ENCODE measurements around the gene PACSIN3.

The PACSIN3 gene

GRCh38 chr11:47156333-47156732 lies 29.9 kb downstream of the PACSIN3 start:
- H3K4me1 ChIP-seq (ENCODE audit: control insufficient read depth, insufficient read depth, low read length, poor library complexity, severe bottlenecking) = peaks cover 14% of the 10 kb centered on the region
- H3K27me3 ChIP-seq (replicated peaks; ENCODE audit: control insufficient read depth, insufficient read depth, low read length, poor library complexity, severe bottlenecking) = no peaks in the 10 kb centered on the region
- no peaks in the 10 kb centered on the region for H3K36me3 ChIP-seq (ENCODE audit: control insufficient read depth, insufficient read depth, low read length)
- no peak overlapping the region for H3K4me3 ChIP-seq (ENCODE audit: insufficient read depth, low read depth, low read length, poor library complexity, severe bottlenecking)
- no peaks in the 10 kb centered on the region for H3K9me3 ChIP-seq (ENCODE audit: control insufficient read depth, low read length)
- DNase-seq = no peak
- H3K27ac ChIP-seq (ENCODE audit: insufficient read depth, low read length, poor library complexity, severe bottlenecking) = no peak overlapping the region

- DNase-seq = no peak
- peaks cover 14% of the 10 kb centered on the region for H3K4me1 ChIP-seq (ENCODE audit: control insufficient read depth, insufficient read depth, low read length, poor library complexity, severe bottlenecking)
- H3K27ac ChIP-seq (ENCODE audit: insufficient read depth, low read length, poor library complexity, severe bottlenecking) = no peak overlapping the region
- H3K27me3 ChIP-seq (replicated peaks; ENCODE audit: control insufficient read depth, insufficient read depth, low read length, poor library complexity, severe bottlenecking) = no peaks in the 10 kb centered on the region
- no peaks in the 10 kb centered on the region for H3K36me3 ChIP-seq (ENCODE audit: control insufficient read depth, insufficient read depth, low read length)
- H3K9me3 ChIP-seq (ENCODE audit: control insufficient read depth, low read length) = no peaks in the 10 kb centered on the region
- no peak overlapping the region for H3K4me3 ChIP-seq (ENCODE audit: insufficient read depth, low read depth, low read length, poor library complexity, severe bottlenecking)
Observed at GRCh38 chr11:47155879-47156278, 30.4 kb downstream of the PACSIN3 start.

GRCh38 chr11:47154616-47155570 lies 31.3 kb downstream of the PACSIN3 start:
- no peak overlapping the region for H3K4me3 ChIP-seq (ENCODE audit: insufficient read depth, low read depth, low read length, poor library complexity, severe bottlenecking)
- no peaks in the 10 kb centered on the region for H3K9me3 ChIP-seq (ENCODE audit: control insufficient read depth, low read length)
- DNase-seq = no peak
- H3K36me3 ChIP-seq (ENCODE audit: control insufficient read depth, insufficient read depth, low read length) = no peaks in the 10 kb centered on the region
- H3K27ac ChIP-seq (ENCODE audit: insufficient read depth, low read length, poor library complexity, severe bottlenecking) = no peak overlapping the region
- H3K4me1 ChIP-seq (ENCODE audit: control insufficient read depth, insufficient read depth, low read length, poor library complexity, severe bottlenecking) = peaks cover 14% of the 10 kb centered on the region
- no peaks in the 10 kb centered on the region for H3K27me3 ChIP-seq (replicated peaks; ENCODE audit: control insufficient read depth, insufficient read depth, low read length, poor library complexity, severe bottlenecking)

- peaks cover 14% of the 10 kb centered on the region for H3K4me1 ChIP-seq (ENCODE audit: control insufficient read depth, insufficient read depth, low read length, poor library complexity, severe bottlenecking)
Observed at GRCh38 chr11:47152953-47153950, 33.0 kb downstream of the PACSIN3 start.

GRCh38 chr11:47152126-47152952 lies 33.9 kb downstream of the PACSIN3 start:
- Histone ChIP-seq H3K4me1 (ENCODE audit: control insufficient read depth, insufficient read depth, low read length, poor library complexity, severe bottlenecking) (peaks cover 14% of the 10 kb centered on the region), H3K27ac (ENCODE audit: insufficient read depth, low read length, poor library complexity, severe bottlenecking) (no peak overlapping the region), H3K27me3 (replicated peaks; ENCODE audit: control insufficient read depth, insufficient read depth, low read length, poor library complexity, severe bottlenecking) (no peaks in the 10 kb centered on the region), H3K9me3 (ENCODE audit: control insufficient read depth, low read length) (no peaks in the 10 kb centered on the region), H3K36me3 (ENCODE audit: control insufficient read depth, insufficient read depth, low read length) (no peaks in the 10 kb centered on the region), H3K4me3 (ENCODE audit: insufficient read depth, low read depth, low read length, poor library complexity, severe bottlenecking) (no peak overlapping the region)
- no peak for DNase-seq

More at GRCh38 chr11:47152953-47153950, 33.0 kb downstream of the PACSIN3 start:
- Histone ChIP-seq H3K27ac (ENCODE audit: insufficient read depth, low read length, poor library complexity, severe bottlenecking) (no peak overlapping the region), H3K27me3 (replicated peaks; ENCODE audit: control insufficient read depth, insufficient read depth, low read length, poor library complexity, severe bottlenecking) (no peaks in the 10 kb centered on the region), H3K9me3 (ENCODE audit: control insufficient read depth, low read length) (no peaks in the 10 kb centered on the region), H3K36me3 (ENCODE audit: control insufficient read depth, insufficient read depth, low read length) (no peaks in the 10 kb centered on the region), H3K4me3 (ENCODE audit: insufficient read depth, low read depth, low read length, poor library complexity, severe bottlenecking) (no peak overlapping the region)
- no peak for DNase-seq

- Histone ChIP-seq H3K4me3 (ENCODE audit: insufficient read depth, low read depth, low read length, poor library complexity, severe bottlenecking) (no peak overlapping the region), H3K9me3 (ENCODE audit: control insufficient read depth, low read length) (no peaks in the 10 kb centered on the region), H3K27ac (ENCODE audit: insufficient read depth, low read length, poor library complexity, severe bottlenecking) (no peak overlapping the region), H3K36me3 (ENCODE audit: control insufficient read depth, insufficient read depth, low read length) (no peaks in the 10 kb centered on the region), H3K4me1 (ENCODE audit: control insufficient read depth, insufficient read depth, low read length, poor library complexity, severe bottlenecking) (peaks cover 7% of the 10 kb centered on the region), H3K27me3 (replicated peaks; ENCODE audit: control insufficient read depth, insufficient read depth, low read length, poor library complexity, severe bottlenecking) (no peaks in the 10 kb centered on the region)
- DNase-seq = no peak
Observed at GRCh38 chr11:47149782-47150181, 36.5 kb downstream of the PACSIN3 start.

- Histone ChIP-seq H3K36me3 (ENCODE audit: control insufficient read depth, insufficient read depth, low read length) (no peaks in the 10 kb centered on the region), H3K4me3 (ENCODE audit: insufficient read depth, low read depth, low read length, poor library complexity, severe bottlenecking) (no peak overlapping the region), H3K27me3 (replicated peaks; ENCODE audit: control insufficient read depth, insufficient read depth, low read length, poor library complexity, severe bottlenecking) (no peaks in the 10 kb centered on the region), H3K9me3 (ENCODE audit: control insufficient read depth, low read length) (no peaks in the 10 kb centered on the region), H3K4me1 (ENCODE audit: control insufficient read depth, insufficient read depth, low read length, poor library complexity, severe bottlenecking) (peaks cover 7% of the 10 kb centered on the region), H3K27ac (ENCODE audit: insufficient read depth, low read length, poor library complexity, severe bottlenecking) (no peak overlapping the region)
- no peak for DNase-seq
Observed at GRCh38 chr11:47148903-47149531, 37.2 kb downstream of the PACSIN3 start.

GRCh38 chr11:47148270-47148669 lies 38.0 kb downstream of the PACSIN3 start:
- Histone ChIP-seq H3K4me3 (ENCODE audit: insufficient read depth, low read depth, low read length, poor library complexity, severe bottlenecking) (no peak overlapping the region), H3K36me3 (ENCODE audit: control insufficient read depth, insufficient read depth, low read length) (no peaks in the 10 kb centered on the region), H3K9me3 (ENCODE audit: control insufficient read depth, low read length) (no peaks in the 10 kb centered on the region), H3K27ac (ENCODE audit: insufficient read depth, low read length, poor library complexity, severe bottlenecking) (no peak overlapping the region), H3K4me1 (ENCODE audit: control insufficient read depth, insufficient read depth, low read length, poor library complexity, severe bottlenecking) (peaks cover 2% of the 10 kb centered on the region), H3K27me3 (replicated peaks; ENCODE audit: control insufficient read depth, insufficient read depth, low read length, poor library complexity, severe bottlenecking) (no peaks in the 10 kb centered on the region)
- DNase-seq = no peak

- DNase-seq = no peak
- Histone ChIP-seq H3K27me3 (replicated peaks; ENCODE audit: control insufficient read depth, insufficient read depth, low read length, poor library complexity, severe bottlenecking) (no peaks in the 10 kb centered on the region), H3K27ac (ENCODE audit: insufficient read depth, low read length, poor library complexity, severe bottlenecking) (no peak overlapping the region), H3K4me1 (ENCODE audit: control insufficient read depth, insufficient read depth, low read length, poor library complexity, severe bottlenecking) (no peaks in the 10 kb centered on the region), H3K36me3 (ENCODE audit: control insufficient read depth, insufficient read depth, low read length) (no peaks in the 10 kb centered on the region), H3K4me3 (ENCODE audit: insufficient read depth, low read depth, low read length, poor library complexity, severe bottlenecking) (no peak overlapping the region), H3K9me3 (ENCODE audit: control insufficient read depth, low read length) (no peaks in the 10 kb centered on the region)
Observed at GRCh38 chr11:47147681-47148080, 38.6 kb downstream of the PACSIN3 start.

All from effector memory CD4-positive, alpha-beta T cell (primary cell).